Thyroid gland (tissue), 4 donors: ENCODE measurements around the gene CTNNA3. TPM values are rescaled to one million over a fixed set of nuclear protein-coding genes. Genes with fewer than 3 reads are reported as not detected.

Source experiments
- DNase-seq, 2 donors: peaks; one replicate each; pipeline ENCODE4 v3.0.0-alpha.2; 2019
- H3K27ac ChIP-seq, 3 donors: fragments of 200-600 bp; sonication (generic); 1 replicate in 2 of 3; 2 replicates in 1 of 3; pipeline ENCODE4 v1.5.1; 2016 to 2019; ENCODE audit warnings: mild to moderate bottlenecking in 1 of 3, moderate library complexity in 1 of 3
- H3K27me3 ChIP-seq: fragments of 200-600 bp; sonication (generic); one replicate; pipeline ENCODE4 v1.5.1; 2019
- H3K36me3 ChIP-seq, 2 donors: fragments of 200-600 bp; sonication (generic); one replicate each; pipeline ENCODE4 v1.5.1; 2016 to 2019
- H3K4me1 ChIP-seq, 2 donors: fragments of 200-600 bp; sonication (generic); one replicate each; pipeline ENCODE4 v1.5.1; 2017 to 2019
- H3K4me3 ChIP-seq, 3 donors: fragments of 200-600 bp; sonication (generic); replicated peaks in 1 of 3; 1 replicate in 2 of 3; 2 replicates in 1 of 3; pipeline ENCODE4 v1.5.1; 2016; ENCODE audit warnings: mild to moderate bottlenecking in 1 of 3
- H3K9me3 ChIP-seq: fragments of 200-600 bp; sonication (generic); one replicate; pipeline ENCODE4 v1.5.1; 2017
- CTCF ChIP-seq, 6 experiments: fragments of 200-600 bp in 3 of 6; fragments of 450-650 bp in 3 of 6; sonication (generic) in 3 of 6; IDR thresholded peaks; one replicate each; pipeline ENCODE4 v1.5.1; 2016 to 2019; ENCODE audit warnings: antibody characterized with exemption in 6 of 6, mild to moderate bottlenecking in 2 of 6, inconsistent platforms in 1 of 6, moderate library complexity in 1 of 6
- POLR2A ChIP-seq, 2 donors: fragments of 450-650 bp; IDR thresholded peaks; one replicate each; pipeline ENCODE4 v1.6.1; 2017; ENCODE audit warnings: antibody characterized with exemption in 2 of 2, mild to moderate bottlenecking in 2 of 2, moderate library complexity in 1 of 2
- WGBS, 2 donors: methylation state at CpG; one replicate each; pipeline ENCODE4 v1.1.5; 2017; 5-methylcytosine and 5-hydroxymethylcytosine counted together
- intact Hi-C: fragments of 100-400 bp; cut with DNase I; formaldehyde crosslinking; loops from one replicate; pipeline ENCODE4 v1.15.1; 2023
- total RNA-seq, 4 donors: library from RNA; depleted of rRNA; stranded (reverse); fragments of >200 nt; gene quantifications; one replicate each; pipeline ENCODE4 v1.2.3, GENCODE V29; 2016

CTNNA3 gene
- total RNA-seq, 4 donors from 2014 or later: 0.11 to 0.79 (median 0.13) TPM; not detected in 1

GRCh38 chr10:65910209-65910608 is 1785.8 kb downstream of the CTNNA3 start:
- Histone ChIP-seq H3K36me3 (no peaks in the 10 kb centered on the region), H3K27ac (no peak overlapping the region), H3K27me3 (no peaks in the 10 kb centered on the region), H3K4me3 (no peak overlapping the region), H3K9me3 (no peaks in the 10 kb centered on the region), H3K4me1 (no peaks in the 10 kb centered on the region)
- TF ChIP-seq CTCF (IDR thresholded peaks at IDR 0.05) (no peak), POLR2A (IDR thresholded peaks at IDR 0.05) (no peak)
- WGBS, 2 donors: 74 to 80% methylated on average over 4 of the region's 4 CpGs
- intact Hi-C loops: no loop called here
- DNase-seq: no peak

- Histone ChIP-seq H3K27ac (no peak overlapping the region), H3K4me3 (no peak overlapping the region), H3K36me3 (no peaks in the 10 kb centered on the region), H3K4me1 (no peaks in the 10 kb centered on the region), H3K9me3 (no peaks in the 10 kb centered on the region), H3K27me3 (no peaks in the 10 kb centered on the region)
- intact Hi-C loops: no loop called here
- no peak for DNase-seq
- TF ChIP-seq POLR2A (IDR thresholded peaks at IDR 0.05) (no peak), CTCF (IDR thresholded peaks at IDR 0.05) (no peak)
- 77 to 86% methylated on average over 8 of the region's 8 CpGs for WGBS, 2 donors
These were observed 1788.7 kb downstream of the CTNNA3 start for GRCh38 chr10:65907199-65907712.

GRCh38 chr10:65903620-65904019 is 1792.4 kb downstream of the CTNNA3 start:
- WGBS, 2 donors: 92 to 95% methylated on average over 4 of the region's 4 CpGs
- no peaks in the 10 kb centered on the region for H3K36me3 ChIP-seq
- H3K27ac ChIP-seq: no peak overlapping the region
- TF ChIP-seq POLR2A (IDR thresholded peaks at IDR 0.05) (no peak), CTCF (IDR thresholded peaks at IDR 0.05) (no peak)
- intact Hi-C loops: no loop called here
- H3K4me1 ChIP-seq: no peaks in the 10 kb centered on the region
- H3K9me3 ChIP-seq: no peaks in the 10 kb centered on the region
- no peak for DNase-seq
- H3K4me3 ChIP-seq: no peak overlapping the region
- H3K27me3 ChIP-seq: no peaks in the 10 kb centered on the region

- Histone ChIP-seq H3K9me3 (no peaks in the 10 kb centered on the region), H3K27ac (no peak overlapping the region), H3K36me3 (no peaks in the 10 kb centered on the region), H3K4me1 (no peaks in the 10 kb centered on the region), H3K4me3 (no peak overlapping the region), H3K27me3 (no peaks in the 10 kb centered on the region)
- WGBS, 2 donors: 86 to 91% methylated on average over 7 of the region's 7 CpGs
- intact Hi-C loops: no loop called here
- DNase-seq: no peak
- TF ChIP-seq CTCF (IDR thresholded peaks at IDR 0.05) (no peak), POLR2A (IDR thresholded peaks at IDR 0.05) (no peak)
These were observed 1795.7 kb downstream of the CTNNA3 start for GRCh38 chr10:65900271-65900670.

GRCh38 chr10:65898055-65898454 is 1797.9 kb downstream of the CTNNA3 start:
- intact Hi-C loops: no loop called here
- TF ChIP-seq CTCF (IDR thresholded peaks at IDR 0.05) (no peak), POLR2A (IDR thresholded peaks at IDR 0.05) (no peak)
- no peaks in the 10 kb centered on the region for H3K36me3 ChIP-seq
- 91 to 94% methylated on average over 1 of the region's 1 CpG for WGBS, 2 donors
- DNase-seq: no peak
- no peaks in the 10 kb centered on the region for H3K9me3 ChIP-seq
- H3K4me1 ChIP-seq: no peaks in the 10 kb centered on the region
- no peak overlapping the region for H3K4me3 ChIP-seq
- H3K27me3 ChIP-seq: no peaks in the 10 kb centered on the region
- no peak overlapping the region for H3K27ac ChIP-seq
